ENCODE measurements around the gene PHGDH. TPM values are rescaled to one million over a fixed set of nuclear protein-coding genes. Genes with fewer than 3 reads are reported as not detected.
"Not testable (repeated sequence)": the region's sequence is repeated elsewhere in the genome, so short reads cannot be mapped to it uniquely, and the experiment has no call there.

The PHGDH gene
- total RNA-seq, 2 experiments from 2014 or later = 195 to 201 TPM

DNA sequence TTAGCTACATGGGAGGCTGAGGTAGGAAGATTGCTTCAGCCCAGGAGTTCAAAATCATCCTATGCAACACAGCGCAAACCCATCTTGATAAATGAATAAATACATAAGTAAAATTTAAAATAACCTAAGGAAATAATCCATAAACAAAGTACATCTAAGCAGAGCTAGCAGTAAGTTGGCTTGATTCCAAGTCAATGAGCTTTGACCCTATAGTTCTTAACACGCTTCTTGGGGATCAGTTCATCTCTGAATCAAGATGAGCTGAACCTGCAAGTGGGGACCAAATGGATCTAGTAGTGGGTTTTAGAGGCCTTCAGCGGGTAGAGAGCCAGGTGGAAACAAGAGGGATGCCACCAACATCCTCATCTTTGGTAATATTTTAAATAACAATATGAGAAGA lies 31.5 kb upstream of the PHGDH start:
- H3K9me3 Mint-ChIP-seq (ENCODE audit: insufficient read depth) = no peaks in the 10 kb centered on the region
- ATAC-seq (no peak), DNase-seq (no peak)
- H3K27ac Mint-ChIP-seq = no peak overlapping the region
- POLR2A ChIA-PET = no interaction called here
- H3K36me3 Mint-ChIP-seq (ENCODE audit: low read depth) = no peaks in the 10 kb centered on the region
- CTCF ChIA-PET = interaction anchor here (0.9 to 7.4 kb wide), 2 partner anchors 65 to 68 kb away, joined by 6 to 85 read pairs; no protein-coding TSS in a partner anchor
- peaks cover 19% of the 10 kb centered on the region for H3K27me3 Mint-ChIP-seq (ENCODE audit: low read depth)
- no peak overlapping the region for H3K4me3 Mint-ChIP-seq
- peaks cover 5% of the 10 kb centered on the region for H3K4me1 Mint-ChIP-seq (ENCODE audit: low read depth)

DNA sequence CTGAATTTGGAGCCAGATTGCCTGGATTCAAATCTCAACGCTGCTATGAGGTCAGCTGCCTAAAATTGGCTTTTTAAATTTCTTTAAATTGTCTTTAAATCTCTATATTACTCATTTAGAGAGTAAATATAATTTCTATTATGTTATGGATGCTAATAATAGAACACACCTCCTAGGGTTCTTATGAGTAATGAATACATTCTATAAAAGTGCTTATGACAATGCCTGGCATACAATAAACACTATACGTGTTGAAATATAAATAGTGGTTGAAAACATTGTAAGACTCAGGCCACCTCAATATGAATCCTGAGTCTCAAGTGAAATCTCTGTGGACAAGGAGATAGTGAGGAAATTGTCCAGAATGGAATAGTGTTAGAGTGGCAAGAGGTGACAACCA lies 31.0 kb upstream of the PHGDH start:
- H3K4me1 Mint-ChIP-seq (ENCODE audit: low read depth) = peaks cover 1% of the 10 kb centered on the region
- H3K27ac Mint-ChIP-seq = no peak overlapping the region
- DNase-seq = no peak
- H3K9me3 Mint-ChIP-seq (ENCODE audit: insufficient read depth) = no peaks in the 10 kb centered on the region
- no peak overlapping the region for H3K4me3 Mint-ChIP-seq
- peaks cover 22% of the 10 kb centered on the region for H3K27me3 Mint-ChIP-seq (ENCODE audit: low read depth)
- H3K36me3 Mint-ChIP-seq (ENCODE audit: low read depth) = no peaks in the 10 kb centered on the region
- no peak for ATAC-seq
- POLR2A ChIA-PET = no interaction called here
- CTCF ChIA-PET = interaction anchor here (0.9 to 7.4 kb wide), 2 partner anchors 66 to 69 kb away, joined by 6 to 85 read pairs; no protein-coding TSS in a partner anchor

DNA sequence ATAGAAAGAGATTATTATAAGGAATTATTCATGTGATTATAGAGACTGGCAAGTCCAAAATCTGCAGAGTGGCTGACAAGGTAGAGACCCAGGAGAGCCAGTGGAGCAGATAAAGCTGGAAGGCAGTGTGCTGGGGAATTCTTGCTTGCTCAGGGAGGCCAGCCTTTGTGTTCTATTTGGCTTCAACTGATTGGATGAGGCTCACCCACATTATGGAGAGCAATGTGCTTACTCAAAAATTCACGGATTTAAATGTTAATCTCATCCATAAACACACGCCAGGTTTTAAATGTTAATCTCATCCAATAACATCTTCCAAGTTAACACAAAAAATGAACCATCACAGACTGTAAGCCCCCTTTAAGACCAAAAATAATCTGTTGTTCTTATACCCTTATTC lies 30.2 kb upstream of the PHGDH start:
- no peak for ATAC-seq
- H3K9me3 Mint-ChIP-seq (ENCODE audit: insufficient read depth) = no peaks in the 10 kb centered on the region
- H3K27me3 Mint-ChIP-seq (ENCODE audit: low read depth) = peaks cover 23% of the 10 kb centered on the region
- DNase-seq = no peak
- H3K36me3 Mint-ChIP-seq (ENCODE audit: low read depth) = no peaks in the 10 kb centered on the region
- ChIA-PET CTCF (no interaction called here), POLR2A (no interaction called here)
- H3K4me3 Mint-ChIP-seq = no peak overlapping the region
- no peaks in the 10 kb centered on the region for H3K4me1 Mint-ChIP-seq (ENCODE audit: low read depth)
- no peak overlapping the region for H3K27ac Mint-ChIP-seq

DNA sequence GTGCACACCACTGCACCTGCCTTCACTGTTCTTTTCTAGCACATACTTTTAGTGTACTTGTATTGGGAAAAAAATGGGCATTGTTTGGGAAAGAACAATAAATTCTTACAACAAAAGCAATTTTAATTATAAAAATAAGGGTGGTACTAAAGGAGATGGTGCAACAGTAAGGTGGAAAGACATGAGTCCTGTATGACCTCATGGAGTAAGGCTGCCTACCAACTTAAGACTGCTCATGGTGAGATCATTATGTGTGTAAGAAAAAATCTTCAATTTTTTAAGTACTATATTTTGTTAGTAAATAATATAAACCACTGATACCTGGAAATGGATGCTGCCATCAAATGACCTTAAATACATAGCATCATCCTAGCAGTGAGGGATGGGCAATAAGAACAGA lies 29.6 kb upstream of the PHGDH start:
- Mint-ChIP-seq H3K9me3 (ENCODE audit: insufficient read depth) (no peaks in the 10 kb centered on the region), H3K36me3 (ENCODE audit: low read depth) (no peaks in the 10 kb centered on the region), H3K4me3 (no peak overlapping the region), H3K4me1 (ENCODE audit: low read depth) (no peaks in the 10 kb centered on the region), H3K27ac (no peak overlapping the region), H3K27me3 (ENCODE audit: low read depth) (peaks cover 27% of the 10 kb centered on the region)
- ChIA-PET CTCF (no interaction called here), POLR2A (no interaction called here)
- DNase-seq (no peak), ATAC-seq (no peak)

DNA sequence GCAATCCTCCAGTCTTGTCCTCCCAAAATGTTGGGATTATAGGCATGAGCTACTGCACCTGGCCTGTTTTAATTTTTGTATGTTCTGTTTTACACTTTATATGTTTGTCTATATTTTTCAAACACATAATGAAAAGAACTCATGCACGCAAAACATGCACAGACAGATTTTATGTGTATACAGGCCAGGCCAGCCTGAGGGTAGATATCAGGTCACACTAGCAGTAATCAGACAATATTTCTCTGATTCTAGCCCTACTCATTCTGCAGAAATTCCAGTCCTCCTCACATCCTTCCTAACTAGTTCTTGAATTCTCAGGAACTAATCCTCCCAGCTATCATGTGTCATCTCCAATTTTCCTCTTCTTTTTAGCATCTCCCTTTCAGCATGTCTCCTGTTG lies 27.8 kb upstream of the PHGDH start:
- ATAC-seq (no peak), DNase-seq (no peak)
- peaks cover 38% of the 10 kb centered on the region for H3K27me3 Mint-ChIP-seq (ENCODE audit: low read depth)
- H3K4me1 Mint-ChIP-seq (ENCODE audit: low read depth) = no peaks in the 10 kb centered on the region
- H3K27ac Mint-ChIP-seq = no peak overlapping the region
- H3K4me3 Mint-ChIP-seq = no peak overlapping the region
- H3K9me3 Mint-ChIP-seq (ENCODE audit: insufficient read depth) = no peaks in the 10 kb centered on the region
- H3K36me3 Mint-ChIP-seq (ENCODE audit: low read depth) = no peaks in the 10 kb centered on the region
- ChIA-PET POLR2A (no interaction called here), CTCF (interaction anchor here (1.4 to 3.1 kb wide), 2 partner anchors 8 to 9 kb away, joined by 3 to 16 read pairs; no protein-coding TSS in a partner anchor)

DNA sequence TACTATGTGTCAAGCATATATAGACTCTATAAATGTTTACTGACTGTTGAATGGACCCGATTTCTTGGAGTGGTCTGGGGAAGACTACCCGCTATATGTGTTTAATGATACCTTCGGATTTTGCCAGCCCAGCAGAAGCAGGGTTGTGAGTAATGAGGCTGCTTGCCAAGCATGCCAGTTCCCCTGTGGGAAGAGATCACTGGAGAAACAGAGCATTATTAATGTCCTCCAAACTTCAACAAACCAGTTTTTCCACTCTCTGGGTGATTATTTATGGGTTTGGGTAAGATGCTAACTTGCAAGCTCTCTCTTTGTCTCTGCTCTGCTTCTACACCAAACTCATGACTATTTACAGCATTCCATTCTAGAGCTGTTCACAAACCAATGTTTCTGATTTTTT lies 25.1 kb upstream of the PHGDH start:
- no peaks in the 10 kb centered on the region for H3K36me3 Mint-ChIP-seq (ENCODE audit: low read depth)
- H3K4me1 Mint-ChIP-seq (ENCODE audit: low read depth) = no peaks in the 10 kb centered on the region
- CTCF ChIA-PET = interaction anchor here (1.2 kb wide), 1 partner anchor 11 kb away, joined by 14 read pairs; no protein-coding TSS in a partner anchor
- DNase-seq (no peak), ATAC-seq (no peak)
- POLR2A ChIA-PET = no interaction called here
- H3K9me3 Mint-ChIP-seq (ENCODE audit: insufficient read depth) = no peaks in the 10 kb centered on the region
- no peak overlapping the region for H3K4me3 Mint-ChIP-seq
- peaks cover 36% of the 10 kb centered on the region for H3K27me3 Mint-ChIP-seq (ENCODE audit: low read depth)
- no peak overlapping the region for H3K27ac Mint-ChIP-seq

- Mint-ChIP-seq H3K36me3 (ENCODE audit: low read depth) (no peaks in the 10 kb centered on the region), H3K4me3 (no peak overlapping the region), H3K4me1 (ENCODE audit: low read depth) (no peaks in the 10 kb centered on the region), H3K9me3 (ENCODE audit: insufficient read depth) (no peaks in the 10 kb centered on the region), H3K27ac (no peak overlapping the region), H3K27me3 (ENCODE audit: low read depth) (peaks cover 34% of the 10 kb centered on the region)
- DNase-seq = no peak
- POLR2A ChIA-PET = no interaction called here
- CTCF ChIA-PET = interaction anchor here (1.2 to 1.7 kb wide), 2 partner anchors 10 to 12 kb away, joined by 4 to 14 read pairs; no protein-coding TSS in a partner anchor
- no peak for ATAC-seq
These were observed 24.2 kb upstream of the PHGDH start for GRCh38 chr1:119687434-119688079.

GRCh38 chr1:119688810-119689209 lies 22.9 kb upstream of the PHGDH start:
- Mint-ChIP-seq H3K4me3 (no peak overlapping the region), H3K27ac (no peak overlapping the region), H3K9me3 (ENCODE audit: insufficient read depth) (no peaks in the 10 kb centered on the region), H3K4me1 (ENCODE audit: low read depth) (no peaks in the 10 kb centered on the region), H3K27me3 (ENCODE audit: low read depth) (peaks cover 34% of the 10 kb centered on the region), H3K36me3 (ENCODE audit: low read depth) (no peaks in the 10 kb centered on the region)
- DNase-seq (no peak), ATAC-seq (no peak)
- ChIA-PET CTCF (interaction anchor here (0.7 to 1.7 kb wide), 3 partner anchors 11 to 14 kb away, joined by 3 to 10 read pairs (median 4); no protein-coding TSS in a partner anchor), POLR2A (no interaction called here)

DNA sequence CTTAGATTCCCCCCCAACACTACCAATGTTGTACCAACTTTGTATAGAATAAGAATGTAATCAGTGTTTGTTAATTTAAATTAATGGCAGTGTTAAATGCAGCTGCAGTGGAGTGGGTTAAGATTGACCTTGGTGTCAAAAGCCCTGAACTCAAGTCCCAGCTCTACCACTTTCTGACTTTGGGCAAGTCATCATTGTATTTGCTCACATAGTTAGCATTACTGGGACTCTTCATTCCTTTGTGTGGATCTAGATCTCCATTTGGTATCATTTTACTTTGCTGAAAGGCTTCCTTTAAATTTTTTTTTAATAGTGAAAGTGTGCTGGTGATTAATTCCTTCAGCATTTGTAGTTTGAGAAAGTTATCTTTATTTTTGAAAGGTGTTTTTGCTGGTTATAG lies 22.2 kb upstream of the PHGDH start:
- no peaks in the 10 kb centered on the region for H3K4me1 Mint-ChIP-seq (ENCODE audit: low read depth)
- H3K9me3 Mint-ChIP-seq (ENCODE audit: insufficient read depth) = no peaks in the 10 kb centered on the region
- DNase-seq = no peak
- POLR2A ChIA-PET = no interaction called here
- no peak for ATAC-seq
- no peak overlapping the region for H3K4me3 Mint-ChIP-seq
- H3K36me3 Mint-ChIP-seq (ENCODE audit: low read depth) = no peaks in the 10 kb centered on the region
- H3K27ac Mint-ChIP-seq = no peak overlapping the region
- peaks cover 34% of the 10 kb centered on the region for H3K27me3 Mint-ChIP-seq (ENCODE audit: low read depth)
- CTCF ChIA-PET = interaction anchor here (0.7 to 1.7 kb wide), 2 partner anchors 13 to 15 kb away, joined by 3 to 10 read pairs; no protein-coding TSS in a partner anchor

DNA sequence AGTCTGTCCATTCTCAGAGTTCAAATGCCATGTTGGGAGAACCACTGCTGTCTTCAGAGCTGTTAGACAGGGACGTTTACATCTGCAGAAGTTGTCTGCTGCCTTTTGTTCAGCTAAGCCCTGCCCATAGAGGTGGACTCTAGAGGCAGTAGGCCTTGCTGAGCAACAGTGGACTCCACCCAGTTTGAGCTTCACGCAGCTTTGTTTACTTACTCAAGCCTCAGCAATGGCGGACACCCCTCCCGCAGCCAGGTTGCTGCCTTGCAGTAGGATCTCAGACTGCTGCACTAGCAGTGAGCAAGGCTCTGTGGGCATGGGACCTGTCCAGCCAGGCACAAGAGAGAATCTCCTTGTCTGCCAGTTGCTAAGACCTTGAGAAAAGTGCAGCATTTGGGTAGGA lies 14.9 kb upstream of the PHGDH start:
- peaks cover 13% of the 10 kb centered on the region for H3K9me3 Mint-ChIP-seq (ENCODE audit: insufficient read depth)
- CTCF ChIA-PET = interaction anchor here (1.4 kb wide), 1 partner anchor 48 kb away, joined by 3 read pairs; no protein-coding TSS in a partner anchor
- POLR2A ChIA-PET; H3K27ac Mint-ChIP-seq; ATAC-seq; H3K36me3 Mint-ChIP-seq (ENCODE audit: low read depth); H3K4me3 Mint-ChIP-seq; DNase-seq; H3K4me1 Mint-ChIP-seq (ENCODE audit: low read depth): not testable (repeated sequence)
- peaks cover 34% of the 10 kb centered on the region for H3K27me3 Mint-ChIP-seq (ENCODE audit: low read depth)

DNA sequence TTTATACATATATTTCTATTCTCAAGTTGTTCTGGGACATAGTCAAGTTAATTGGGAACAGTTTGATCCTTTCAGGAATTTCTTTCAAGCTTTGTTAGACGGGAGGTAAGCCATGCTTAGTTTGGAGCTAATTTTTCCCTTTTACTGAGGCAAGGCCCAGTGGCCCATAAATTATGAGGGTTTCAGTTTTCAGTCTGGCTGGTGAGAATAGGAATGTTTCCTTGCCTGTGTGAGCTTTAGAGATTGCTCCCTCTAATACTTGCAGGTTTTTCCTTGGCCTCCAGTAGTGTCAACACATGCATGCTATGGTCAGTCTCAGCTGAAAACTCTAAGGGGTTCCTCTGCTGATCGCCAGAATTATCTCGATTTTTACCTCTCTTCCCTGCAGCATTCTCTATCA lies 14.1 kb upstream of the PHGDH start:
- H3K9me3 Mint-ChIP-seq (ENCODE audit: insufficient read depth) = peaks cover 20% of the 10 kb centered on the region
- POLR2A ChIA-PET = no interaction called here
- CTCF ChIA-PET = no interaction called here
- H3K36me3 Mint-ChIP-seq (ENCODE audit: low read depth) = peaks cover 8% of the 10 kb centered on the region
- DNase-seq (no peak), ATAC-seq (no peak)
- H3K27ac Mint-ChIP-seq = no peak overlapping the region
- H3K27me3 Mint-ChIP-seq (ENCODE audit: low read depth) = peaks cover 38% of the 10 kb centered on the region
- no peak overlapping the region for H3K4me3 Mint-ChIP-seq
- H3K4me1 Mint-ChIP-seq (ENCODE audit: low read depth) = no peaks in the 10 kb centered on the region

- ChIA-PET POLR2A (no interaction called here), CTCF (no interaction called here)
- no peak for DNase-seq
- Mint-ChIP-seq H3K4me3 (no peak overlapping the region), H3K27ac (no peak overlapping the region), H3K9me3 (ENCODE audit: insufficient read depth) (peaks cover 25% of the 10 kb centered on the region), H3K4me1 (ENCODE audit: low read depth) (peaks cover 2% of the 10 kb centered on the region), H3K36me3 (ENCODE audit: low read depth) (peaks cover 8% of the 10 kb centered on the region), H3K27me3 (ENCODE audit: low read depth) (peaks cover 33% of the 10 kb centered on the region)
- ATAC-seq = no peak
These were observed 11.4 kb upstream of the PHGDH start for GRCh38 chr1:119700326-119700725.

GRCh38 chr1:119701659-119702058 lies 10.1 kb upstream of the PHGDH start:
- H3K4me1 Mint-ChIP-seq (ENCODE audit: low read depth) = peaks cover 2% of the 10 kb centered on the region
- DNase-seq (no peak), ATAC-seq (no peak)
- H3K4me3 Mint-ChIP-seq = no peak overlapping the region
- POLR2A ChIA-PET = no interaction called here
- CTCF ChIA-PET = no interaction called here
- H3K36me3 Mint-ChIP-seq (ENCODE audit: low read depth) = peaks cover 8% of the 10 kb centered on the region
- H3K27ac Mint-ChIP-seq = no peak overlapping the region
- peaks cover 36% of the 10 kb centered on the region for H3K27me3 Mint-ChIP-seq (ENCODE audit: low read depth)
- H3K9me3 Mint-ChIP-seq (ENCODE audit: insufficient read depth) = peaks cover 25% of the 10 kb centered on the region

Data from activated CD8-positive, alpha-beta T cell treated with anti-CD3 and anti-CD28 coated beads, Interleukin-2, amount 10 ng/mL, durations not matched to agents 7 days and 5 days (primary cell).